ENCODE results near the gene EXOC6B. TPM values are rescaled to one million over a fixed set of nuclear protein-coding genes. Genes with fewer than 3 reads are reported as not detected.

The EXOC6B gene
- total RNA-seq, 1 experiment from 2014 or later = 34.3 TPM

- no peaks in the 10 kb centered on the region for H3K9me2 ChIP-seq (ENCODE audit: insufficient read depth)
- TF ChIP-seq CTCF (conservative IDR thresholded peaks at IDR 0.05) (no peak), EZH2 (IDR thresholded peaks at IDR 0.05; ENCODE audit: low read depth) (no peak)
- BruUV-seq (replicated peaks) = no TSS peak
- no peaks in the 10 kb centered on the region; the same call in 1 of the 2 replicates for H3F3A ChIP-seq (ENCODE audit: insufficient read depth, low read depth)
- H3K79me2 ChIP-seq (ENCODE audit: low read depth) = no peaks in the 10 kb centered on the region
- H3K27me3 ChIP-seq (ENCODE audit: insufficient read depth, low read depth) = no peaks in the 10 kb centered on the region
- H3K4me1 ChIP-seq (replicated peaks; ENCODE audit: insufficient read depth) = no peaks in the 10 kb centered on the region
- no peak overlapping the region for H3K27ac ChIP-seq
- no peaks in the 10 kb centered on the region for H4K20me1 ChIP-seq (ENCODE audit: insufficient read depth)
- DNase-seq = no peak
- intact Hi-C loops (cut with micrococcal nuclease; ENCODE audit: unreplicated experiment) = no loop called here
- no peaks in the 10 kb centered on the region for H3K9me3 ChIP-seq (ENCODE audit: insufficient read depth, low read depth)
- no peaks in the 10 kb centered on the region for H3K36me3 ChIP-seq (ENCODE audit: low read depth)
- no peak overlapping the region for H3K4me2 ChIP-seq
- no peak overlapping the region for H2AFZ ChIP-seq
- no peak overlapping the region for H3K4me3 ChIP-seq
- CTCF ChIA-PET = no interaction called here
- POLR2A ChIA-PET (ENCODE audit: unreplicated experiment) = no interaction called here
Measured at GRCh38 chr2:72128059-72128842, 697.6 kb downstream of the EXOC6B start.

GRCh38 chr2:72127401-72128058 lies 698.3 kb downstream of the EXOC6B start:
- BruUV-seq (replicated peaks) = no TSS peak
- no peak for DNase-seq
- Histone ChIP-seq H4K20me1 (ENCODE audit: insufficient read depth) (no peaks in the 10 kb centered on the region), H3K4me3 (no peak overlapping the region), H3F3A (ENCODE audit: insufficient read depth, low read depth) (no peaks in the 10 kb centered on the region; the same call in 1 of the 2 replicates), H3K4me1 (replicated peaks; ENCODE audit: insufficient read depth) (no peaks in the 10 kb centered on the region), H3K36me3 (ENCODE audit: low read depth) (no peaks in the 10 kb centered on the region), H3K27ac (no peak overlapping the region), H2AFZ (no peak overlapping the region), H3K27me3 (ENCODE audit: insufficient read depth, low read depth) (no peaks in the 10 kb centered on the region), H3K4me2 (no peak overlapping the region), H3K79me2 (ENCODE audit: low read depth) (no peaks in the 10 kb centered on the region), H3K9me3 (ENCODE audit: insufficient read depth, low read depth) (no peaks in the 10 kb centered on the region), H3K9me2 (ENCODE audit: insufficient read depth) (no peaks in the 10 kb centered on the region)
- CTCF ChIA-PET = no interaction called here
- TF ChIP-seq EZH2 (IDR thresholded peaks at IDR 0.05; ENCODE audit: low read depth) (no peak), CTCF (conservative IDR thresholded peaks at IDR 0.05) (no peak)
- intact Hi-C loops (cut with micrococcal nuclease; ENCODE audit: unreplicated experiment) = no loop called here
- POLR2A ChIA-PET (ENCODE audit: unreplicated experiment) = no interaction called here

GRCh38 chr2:72126186-72127100 lies 699.4 kb downstream of the EXOC6B start:
- Histone ChIP-seq H3K4me3 (no peak overlapping the region), H2AFZ (no peak overlapping the region), H3K4me2 (no peak overlapping the region), H3K9me2 (ENCODE audit: insufficient read depth) (no peaks in the 10 kb centered on the region), H4K20me1 (ENCODE audit: insufficient read depth) (no peaks in the 10 kb centered on the region), H3K79me2 (ENCODE audit: low read depth) (no peaks in the 10 kb centered on the region), H3K36me3 (ENCODE audit: low read depth) (no peaks in the 10 kb centered on the region), H3F3A (ENCODE audit: insufficient read depth, low read depth) (no peaks in the 10 kb centered on the region; the same call in 1 of the 2 replicates), H3K27ac (no peak overlapping the region), H3K9me3 (ENCODE audit: insufficient read depth, low read depth) (0 out of 2 replicates have a peak, but pooled peaks cover 5% of the 10 kb centered on the region), H3K4me1 (replicated peaks; ENCODE audit: insufficient read depth) (no peaks in the 10 kb centered on the region), H3K27me3 (ENCODE audit: insufficient read depth, low read depth) (no peaks in the 10 kb centered on the region)
- TF ChIP-seq EZH2 (IDR thresholded peaks at IDR 0.05; ENCODE audit: low read depth) (no peak), CTCF (conservative IDR thresholded peaks at IDR 0.05) (no peak)
- intact Hi-C loops (cut with micrococcal nuclease; ENCODE audit: unreplicated experiment) = no loop called here
- CTCF ChIA-PET = interaction anchor here (0.5 kb wide), 1 partner anchor 1051 kb away, joined by 8 read pairs; no protein-coding TSS in a partner anchor
- POLR2A ChIA-PET (ENCODE audit: unreplicated experiment) = no interaction called here
- no TSS peak for BruUV-seq (replicated peaks)
- no peak for DNase-seq
